ENCODE measurements around the gene SUSD1.

- TF ChIP-seq CTCF (IDR thresholded peaks at IDR 0.05) (no peak), REST (IDR thresholded peaks at IDR 0.05; ENCODE audit: insufficient read depth in 1 of 2, low read depth in 2 of 2, low read length in 1 of 2) (no peak)
Measured at GRCh38 chr9:112174222-112174964, 704 bp downstream of the SUSD1 start.
